Neural crest cell (in vitro differentiated cells): ENCODE measurements around the gene PRKAR1B. TPM values are rescaled to one million over a fixed set of nuclear protein-coding genes. Genes with fewer than 3 reads are reported as not detected.

Source experiments
- DNase-seq: peaks from one replicate; pipeline ENCODE4 v3.0.0; 2021; ENCODE audit warnings: low read depth, mixed read lengths, low spot score
- H3K27ac Mint-ChIP-seq: one replicate; pipeline ENCODE4 v1.8.0; 2021; ENCODE audit warnings: mild to moderate bottlenecking, mixed read lengths; ENCODE audit not compliant: unreplicated experiment
- H3K27me3 Mint-ChIP-seq: 2 replicates; pipeline ENCODE4 v1.8.0; 2021; ENCODE audit warnings: low read depth, mild to moderate bottlenecking, mixed read lengths
- H3K36me3 Mint-ChIP-seq: 2 replicates; pipeline ENCODE4 v1.8.0; 2021; ENCODE audit warnings: low read depth, mild to moderate bottlenecking, mixed read lengths
- H3K4me1 Mint-ChIP-seq: 2 replicates; pipeline ENCODE4 v1.8.0; 2021; ENCODE audit warnings: mixed read lengths
- H3K4me3 Mint-ChIP-seq: one replicate; pipeline ENCODE4 v1.8.0; 2021; ENCODE audit warnings: mild to moderate bottlenecking, mixed read lengths
- H3K9me3 Mint-ChIP-seq: 2 replicates; pipeline ENCODE4 v1.8.0; 2021; ENCODE audit warnings: mixed read lengths
- CTCF ChIP-seq: fragments of 200-600 bp; sonication (generic); conservative IDR thresholded peaks from 2 replicates; pipeline ENCODE4 v1.5.0; 2021; ENCODE audit warnings: antibody characterized with exemption, mild to moderate bottlenecking
- total RNA-seq: library from RNA; stranded (reverse); gene quantifications from 2 replicates; pipeline ENCODE4 v1.2.1, GENCODE V29; 2021

The PRKAR1B gene
- total RNA-seq, 1 donor from 2014 or later = 9.5 TPM

DNA sequence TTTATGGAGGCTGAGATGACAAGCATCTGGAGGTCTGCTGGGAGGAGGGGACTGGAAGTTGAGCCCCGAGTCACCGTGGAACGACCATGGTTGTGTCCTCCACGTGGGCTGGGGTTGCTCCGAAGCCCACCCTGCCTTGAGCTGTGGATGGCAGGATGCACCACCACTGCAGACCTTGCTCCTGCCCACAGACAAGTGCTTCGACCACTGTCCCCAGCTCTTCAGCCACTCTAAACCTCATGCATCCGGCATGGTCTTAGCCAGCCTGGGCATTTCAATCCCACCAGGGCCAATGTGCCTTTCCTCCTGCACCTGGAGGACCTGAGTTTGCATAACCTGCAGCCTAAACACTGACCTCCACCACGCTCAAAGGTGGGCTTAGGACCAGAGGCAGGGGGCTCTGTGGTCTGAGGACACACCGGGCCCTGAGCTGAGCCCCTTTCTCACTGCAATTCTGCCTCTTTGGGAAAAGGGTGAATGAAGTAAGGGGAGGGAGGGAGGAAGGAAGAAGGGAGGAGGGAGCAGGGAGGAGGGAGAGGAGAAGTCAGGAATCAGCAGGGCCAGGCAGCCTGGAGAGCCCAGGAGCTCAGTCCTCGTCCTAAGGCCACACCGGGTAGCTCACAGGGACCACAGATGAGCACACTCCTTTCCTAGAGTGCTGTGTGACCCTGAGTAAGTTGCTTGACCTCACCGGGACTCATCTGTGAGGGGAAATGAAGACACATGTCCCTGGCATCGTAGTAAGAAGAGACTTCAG is 45.4 kb downstream of the PRKAR1B start:
- Mint-ChIP-seq H3K4me1 (no peaks in the 10 kb centered on the region), H3K36me3 (peaks cover 27% of the 10 kb centered on the region), H3K27ac (no peak overlapping the region), H3K9me3 (peaks cover 9% of the 10 kb centered on the region), H3K4me3 (no peak overlapping the region), H3K27me3 (no peaks in the 10 kb centered on the region)
- no peak for TF ChIP-seq CTCF
- no peak for DNase-seq

GRCh38 chr7:680411-681127 is 46.5 kb downstream of the PRKAR1B start:
- Mint-ChIP-seq H3K9me3 (peaks cover 6% of the 10 kb centered on the region), H3K27me3 (no peaks in the 10 kb centered on the region), H3K4me1 (no peaks in the 10 kb centered on the region), H3K36me3 (peaks cover 24% of the 10 kb centered on the region), H3K4me3 (no peak overlapping the region), H3K27ac (no peak overlapping the region)
- no peak for DNase-seq
- no peak for TF ChIP-seq CTCF

DNA sequence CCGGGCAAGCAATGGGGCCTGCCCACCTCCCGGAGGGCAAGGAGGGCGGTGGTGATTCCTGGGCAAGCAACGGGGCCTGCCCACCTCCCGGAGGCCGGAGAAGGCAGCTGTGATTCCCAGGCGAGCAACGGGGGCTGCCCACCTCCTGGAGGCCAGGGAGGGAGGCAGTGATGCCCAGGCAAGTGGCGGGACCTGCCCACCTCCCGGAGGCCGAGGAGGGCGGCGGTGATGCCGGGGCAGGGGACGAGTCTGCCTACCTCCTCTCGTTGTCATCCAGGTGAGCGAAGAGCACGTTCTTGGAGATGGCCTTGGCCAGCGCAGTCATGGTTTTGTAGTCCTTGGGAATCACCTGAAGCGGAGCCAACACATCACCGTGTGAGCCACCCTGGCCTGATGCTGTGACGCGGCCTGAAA is 50.1 kb downstream of the PRKAR1B start:
- no peaks in the 10 kb centered on the region for H3K27me3 Mint-ChIP-seq
- H3K36me3 Mint-ChIP-seq = peaks cover 18% of the 10 kb centered on the region
- DNase-seq = no peak

DNA sequence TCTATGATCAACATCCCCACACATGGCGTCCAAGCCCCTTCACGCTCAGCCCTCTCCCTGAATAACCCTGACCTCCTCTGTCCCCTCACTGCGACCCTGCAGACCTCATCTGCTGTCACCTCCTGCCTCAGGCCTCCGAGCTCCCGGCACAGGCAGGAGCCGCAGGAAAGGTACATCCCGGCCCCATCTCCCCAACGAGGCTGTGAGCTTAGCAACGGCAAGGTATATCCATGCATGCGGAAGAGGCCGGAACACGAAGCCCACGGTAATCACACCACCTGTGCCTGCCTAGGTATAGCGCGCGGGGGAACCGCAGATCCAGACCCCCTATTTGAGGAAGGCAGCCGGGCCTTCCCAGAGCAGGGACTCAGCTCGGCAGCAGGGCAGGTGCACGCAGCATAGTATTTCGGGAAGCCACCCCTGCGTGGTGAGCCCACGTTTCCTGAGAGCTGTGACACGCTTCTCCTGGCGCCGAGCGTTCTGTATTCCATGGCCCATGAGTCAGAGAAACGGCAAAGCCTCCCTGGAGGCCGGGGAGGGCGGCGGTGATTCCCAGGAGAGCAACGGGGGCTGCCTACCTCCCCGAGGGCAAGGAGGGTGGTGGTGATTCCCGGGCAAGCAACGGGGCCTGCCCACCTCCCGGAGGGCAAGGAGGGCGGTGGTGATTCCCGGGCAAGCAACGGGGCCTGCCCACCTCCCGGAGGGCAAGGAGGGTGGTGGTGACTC is 50.7 kb downstream of the PRKAR1B start:
- Mint-ChIP-seq H3K4me1 (peaks cover 12% of the 10 kb centered on the region), H3K36me3 (peaks cover 18% of the 10 kb centered on the region), H3K9me3 (no peaks in the 10 kb centered on the region)

More for the DNA sequence above, 50.1 kb downstream of the PRKAR1B start:
- H3K9me3 Mint-ChIP-seq = no peaks in the 10 kb centered on the region
- no peak overlapping the region for H3K4me3 Mint-ChIP-seq
- H3K27ac Mint-ChIP-seq = no peak overlapping the region
- H3K4me1 Mint-ChIP-seq = peaks cover 12% of the 10 kb centered on the region
- TF ChIP-seq CTCF = no peak

More for the DNA sequence above, 50.7 kb downstream of the PRKAR1B start:
- no peak for DNase-seq
- Mint-ChIP-seq H3K27me3 (no peaks in the 10 kb centered on the region), H3K4me3 (no peak overlapping the region), H3K27ac (no peak overlapping the region)
- no peak for TF ChIP-seq CTCF
